HG03097 (cell line): ENCODE measurements around the gene TNC.
"Not testable (repeated sequence)": the region's sequence is repeated elsewhere in the genome, so short reads cannot be mapped to it uniquely, and the experiment has no call there.

Experiments
- ATAC-seq: cut with Tn5 transposase; IDR thresholded peaks from one replicate; pipeline ENCODE4 v1.9.1; 2021; ENCODE audit not compliant: unreplicated experiment, low FRiP score

Gene TNC

GRCh38 chr9:115135821-115136778, 18.1 kb upstream of the TNC start:
- no peak for ATAC-seq

GRCh38 chr9:115134941-115135340, 17.0 kb upstream of the TNC start:
- no peak for ATAC-seq

DNA sequence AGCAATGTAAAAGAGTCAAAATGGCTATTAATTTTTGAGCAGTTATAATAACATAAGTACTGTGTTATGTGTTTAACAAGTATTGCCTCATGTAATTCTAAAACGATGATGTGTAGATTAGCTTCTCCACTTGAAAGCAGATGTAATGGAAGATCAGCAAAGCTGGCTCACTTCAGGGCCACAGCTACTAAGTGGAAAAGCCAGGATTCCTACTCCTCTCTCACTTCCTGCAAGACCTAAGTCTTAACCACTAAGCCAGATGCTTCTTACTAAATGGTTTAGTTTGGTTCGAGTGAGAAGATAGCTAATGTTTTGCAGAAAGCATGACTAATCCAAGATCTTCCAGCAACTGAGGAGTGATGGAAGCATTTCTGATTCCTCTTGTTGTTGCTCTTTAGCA, 15.7 kb upstream of the TNC start:
- no peak for ATAC-seq

DNA sequence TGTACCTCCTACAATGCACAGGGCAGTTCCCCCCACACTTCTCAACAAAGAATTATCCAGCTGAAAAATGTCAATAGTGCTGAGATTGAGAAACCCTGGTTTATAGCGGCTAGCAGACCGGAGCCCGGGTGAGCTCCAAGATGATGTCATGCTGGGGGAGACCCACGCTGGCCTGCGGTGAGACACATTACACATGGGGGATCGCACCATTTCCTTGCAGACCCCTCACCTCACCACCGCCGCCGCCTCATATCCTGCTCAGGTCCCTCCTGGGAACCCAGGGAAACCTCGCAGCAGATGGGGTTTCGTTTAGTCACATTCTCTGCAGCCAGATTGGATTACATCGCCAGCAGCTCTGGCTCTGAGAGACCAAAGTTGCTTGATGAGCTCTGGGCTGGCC, 14.7 kb upstream of the TNC start:
- ATAC-seq, result no peak

- no peak for ATAC-seq
Measured at GRCh38 chr9:115130176-115130575, 12.2 kb upstream of the TNC start.

GRCh38 chr9:115128726-115129125, 10.8 kb upstream of the TNC start:
- not testable (repeated sequence) for ATAC-seq

DNA sequence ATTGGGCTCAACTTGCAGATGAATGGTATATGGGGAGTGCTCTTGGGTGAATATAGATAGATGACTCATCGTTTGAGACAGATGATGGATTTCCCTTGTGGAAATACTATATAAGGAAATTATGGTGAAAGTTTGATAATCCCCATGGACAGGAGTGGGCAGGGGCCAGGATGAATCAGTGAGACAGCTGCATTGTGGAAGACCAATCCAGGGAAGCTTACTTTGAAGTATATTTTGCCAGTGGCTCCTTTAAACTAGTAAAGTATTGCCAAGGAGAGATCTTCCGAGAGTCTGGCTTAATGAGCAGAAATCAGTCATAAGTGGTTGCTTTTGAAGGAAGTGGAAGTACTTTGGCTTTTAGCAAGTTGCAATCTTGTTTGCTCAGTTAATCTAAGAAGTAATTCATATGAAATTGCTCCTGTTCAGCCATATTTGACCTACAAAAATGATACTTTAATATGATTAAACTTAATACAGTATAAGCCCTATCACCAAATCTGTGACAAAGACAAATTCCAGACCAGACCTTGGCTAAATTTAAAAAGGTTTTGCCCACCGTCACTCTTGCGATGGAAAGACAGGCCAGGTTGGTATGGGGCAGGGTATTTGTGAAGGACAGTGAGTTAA, 9.3 kb upstream of the TNC start:
- ATAC-seq, result no peak

- no peak for ATAC-seq
Measured at GRCh38 chr9:115126404-115126803, 8.4 kb upstream of the TNC start.

DNA sequence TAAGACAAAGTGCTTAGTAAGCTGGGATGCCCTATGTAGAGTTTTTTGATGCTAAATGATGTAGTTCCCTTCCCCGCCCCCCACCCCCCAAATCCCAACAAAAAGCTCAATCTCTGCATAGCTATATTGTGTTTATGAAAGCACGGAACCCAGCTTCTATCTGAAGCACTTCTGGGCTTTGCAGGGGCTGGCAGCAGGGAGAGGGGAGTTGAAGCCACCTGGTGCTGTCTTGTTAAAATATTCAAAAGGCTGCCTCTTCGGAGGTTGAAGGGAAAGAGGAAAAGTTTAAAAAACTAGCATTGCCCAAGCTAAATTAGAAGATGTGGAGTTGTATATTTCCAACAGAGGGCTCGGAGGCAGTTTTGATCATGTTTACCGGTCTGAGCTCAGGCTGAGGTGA, 5.0 kb upstream of the TNC start:
- ATAC-seq, result no peak

DNA sequence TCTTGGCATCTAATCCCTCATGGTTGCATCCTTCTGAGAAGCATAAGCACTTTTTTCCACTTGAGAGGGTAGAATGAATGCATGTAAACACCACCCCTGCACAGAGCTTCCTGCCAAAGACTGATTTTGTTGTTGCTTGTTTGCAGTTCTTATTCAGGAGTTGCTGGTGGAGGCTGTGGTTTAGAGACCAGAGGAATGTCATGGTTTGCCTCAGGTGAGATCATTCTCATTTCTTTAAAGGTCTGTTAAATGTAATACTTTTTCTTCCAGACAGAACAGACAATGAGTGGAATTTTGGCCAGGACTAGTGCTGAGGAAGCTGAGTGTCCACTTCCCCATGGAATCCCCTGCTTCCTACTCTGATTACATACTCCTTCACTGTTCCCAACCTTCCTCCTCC, 3.2 kb upstream of the TNC start:
- ATAC-seq, result no peak

- no peak for ATAC-seq
Measured at GRCh38 chr9:115118879-115119218, 892 bp upstream of the TNC start.

DNA sequence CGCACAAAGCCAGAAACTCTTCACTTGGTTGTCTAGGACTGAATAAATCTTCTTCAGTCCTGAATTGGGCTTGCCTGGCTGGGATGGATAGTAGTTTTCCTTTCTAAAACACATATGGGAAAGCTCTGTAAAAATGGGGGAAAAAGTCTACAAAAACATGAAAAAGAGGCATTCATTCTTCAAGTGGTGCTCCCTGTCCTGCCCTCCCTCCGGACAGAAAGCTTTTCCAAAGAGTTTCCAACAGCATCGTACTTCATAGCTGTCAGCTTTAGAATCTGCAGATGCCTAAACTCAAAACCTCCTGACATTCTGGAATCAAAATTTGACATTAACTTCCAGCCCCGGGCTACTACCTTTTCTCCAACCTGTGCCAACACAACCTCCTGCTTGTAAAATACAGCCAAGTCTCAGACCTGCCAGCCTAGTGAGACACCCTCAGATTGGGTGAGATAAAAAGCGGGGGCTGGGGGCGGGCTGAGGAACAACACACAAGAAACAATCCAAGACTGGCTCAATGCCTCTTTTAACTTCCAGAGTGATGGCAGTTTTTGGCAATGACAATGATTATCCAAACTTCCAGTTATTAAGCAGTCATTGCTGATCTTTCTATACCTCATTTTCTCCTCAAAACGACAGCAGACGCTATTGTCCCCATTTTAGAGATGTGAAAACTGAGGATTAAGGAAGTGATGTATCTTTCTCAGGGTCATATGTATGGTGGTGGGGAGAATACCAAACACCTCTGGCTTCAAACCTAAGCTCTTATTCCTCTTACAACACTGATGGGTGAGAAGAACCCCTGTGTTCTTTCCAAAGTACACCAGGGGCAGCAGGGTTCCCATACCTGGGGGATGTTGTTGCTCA, 1.3 kb downstream of the TNC start:
- no peak for ATAC-seq

- no peak for ATAC-seq
Measured at GRCh38 chr9:115115924-115116323, 2.0 kb downstream of the TNC start.

GRCh38 chr9:115115117-115115880, 2.7 kb downstream of the TNC start:
- ATAC-seq, result no peak

DNA sequence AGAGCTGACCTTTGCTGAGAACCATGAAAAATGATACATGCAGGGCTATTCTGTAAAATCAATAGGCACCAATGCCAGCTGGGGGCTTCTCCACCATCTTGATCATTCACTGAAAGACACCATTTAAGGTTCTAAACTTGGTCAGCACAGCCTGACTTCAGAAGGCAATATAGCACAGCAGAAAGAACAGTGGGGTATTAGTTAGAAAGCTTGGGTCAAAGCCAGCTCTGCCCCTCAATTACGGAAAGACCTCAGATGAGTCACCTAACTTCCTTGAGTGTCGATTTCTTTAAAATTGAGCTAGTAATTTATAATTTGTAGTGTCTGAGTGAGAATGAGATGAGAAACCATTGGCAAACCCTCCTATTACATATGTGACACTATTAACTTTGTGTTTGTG, 3.4 kb downstream of the TNC start:
- ATAC-seq, result no peak

DNA sequence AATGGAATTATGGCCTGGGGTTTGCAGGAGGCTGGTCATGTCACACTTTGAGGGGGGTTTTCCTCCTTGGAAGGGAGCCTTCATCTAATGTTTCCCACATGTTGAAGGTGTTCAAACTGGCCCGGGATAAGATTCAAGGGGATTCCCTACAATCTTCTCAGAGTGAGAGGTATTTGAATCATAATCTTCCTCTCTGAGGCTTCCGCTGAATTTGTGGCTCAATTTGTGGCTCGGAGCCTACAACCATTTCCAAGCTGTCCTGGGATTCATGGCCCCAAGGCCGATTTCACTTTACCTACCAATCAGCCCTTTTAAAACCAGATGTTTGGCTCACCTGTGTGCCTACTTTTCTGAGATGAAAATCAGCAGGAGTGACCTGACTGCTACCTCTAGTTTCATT, 3.9 kb downstream of the TNC start:
- ATAC-seq, result no peak

DNA sequence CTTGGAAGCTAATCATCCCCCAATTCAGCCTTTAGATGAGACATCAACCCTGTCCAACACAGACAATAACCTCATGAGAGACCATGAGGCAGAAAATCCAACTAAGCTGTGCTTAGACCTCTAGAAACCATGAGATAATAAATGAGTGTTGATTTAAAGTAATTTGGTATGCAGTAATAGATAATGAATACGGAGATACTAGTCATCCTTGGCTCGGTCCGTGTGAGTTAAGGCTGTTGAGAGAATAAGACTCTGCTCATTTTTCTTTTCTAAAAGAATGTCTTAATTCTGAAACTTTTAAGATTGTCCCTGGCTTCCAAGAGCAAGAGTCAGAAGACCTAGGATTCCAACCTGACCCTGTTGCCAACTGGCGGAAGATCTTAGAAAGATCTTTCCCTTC, 6.1 kb downstream of the TNC start:
- no peak for ATAC-seq

- no peak for ATAC-seq
Measured at GRCh38 chr9:115109486-115109885, 8.5 kb downstream of the TNC start.

- no peak for ATAC-seq
Measured at GRCh38 chr9:115107701-115108100, 10.3 kb downstream of the TNC start.

DNA sequence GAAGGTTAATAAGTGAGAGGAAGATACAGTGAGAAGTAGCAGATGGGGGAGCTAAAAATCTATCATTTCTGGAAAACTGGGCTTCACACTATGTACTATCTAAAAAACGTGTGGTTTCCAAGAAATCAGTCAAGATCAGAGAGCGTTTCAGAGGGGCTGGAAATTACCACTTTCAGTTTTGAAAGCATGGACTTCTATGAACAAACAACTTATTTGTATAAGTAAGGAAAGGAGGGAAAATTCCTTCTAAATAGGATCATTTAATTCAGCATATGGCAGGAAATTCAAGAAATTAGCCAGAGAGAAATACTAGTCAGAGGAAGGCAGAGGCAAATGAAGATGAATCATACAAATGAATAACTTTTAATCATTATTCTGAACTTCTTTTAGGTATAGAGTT, 11.3 kb downstream of the TNC start:
- ATAC-seq, result no peak

DNA sequence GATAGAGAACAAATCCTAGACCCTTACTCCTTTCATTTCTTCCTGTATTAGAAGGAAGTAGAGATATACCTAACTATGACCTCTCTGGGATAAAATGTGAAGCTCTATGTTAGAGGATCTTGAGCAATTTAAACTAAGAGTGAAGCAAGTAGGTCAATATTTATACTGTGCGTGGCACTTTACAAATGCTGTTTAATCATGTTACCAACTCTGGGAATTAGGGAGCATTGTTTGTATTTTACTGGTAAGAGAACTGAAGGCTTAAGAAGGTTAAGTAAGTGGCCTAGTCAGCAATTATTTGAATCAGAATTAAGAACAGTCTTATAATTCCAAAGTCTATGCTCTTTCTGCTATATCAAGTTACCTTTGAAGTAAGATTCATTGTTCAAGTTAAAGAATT, 12.0 kb downstream of the TNC start:
- no peak for ATAC-seq
